CD4-positive, alpha-beta T cell (primary cell): ENCODE data around the gene PTPRM. TPM values are rescaled to one million over a fixed set of nuclear protein-coding genes. Genes with fewer than 3 reads are reported as not detected.

Experiments
- ATAC-seq: fragments of 200-7000 bp; cut with Tn5 transposase; one replicate; pipeline ENCODE4 v1.10.0; 2022; ENCODE audit warnings: mild to moderate bottlenecking; ENCODE audit not compliant: poor library complexity
- CTCF ChIA-PET: fragments of 350-600 bp; sonication (Branson Sonifier 250); formaldehyde crosslinking; loops from one replicate; lab custom pipeline; 2021; ENCODE audit warnings: antibody characterized with exemption, inconsistent platforms; lab: Charles Lee
- POLR2A ChIA-PET: fragments of 350-600 bp; sonication (Branson Sonifier 250); formaldehyde crosslinking; loops from one replicate; lab custom pipeline; 2021; ENCODE audit warnings: antibody characterized with exemption, inconsistent platforms; lab: Charles Lee
- DNase-seq, 14 experiments: peaks; one replicate each; pipeline ENCODE4 v3.0.0-alpha.2; 2013 to 2020; ENCODE audit warnings: mixed read lengths in 2 of 14
- H3K27ac ChIP-seq, 2 donors: one replicate each; pipeline versions ENCODE4 v1.5.1 to v1.7.0; 2013; ENCODE audit warnings: low read length in 2 of 2, low read depth in 1 of 2, mild to moderate bottlenecking in 1 of 2
- H3K27me3 ChIP-seq, 2 experiments: 1 replicate in 1 of 2; 2 replicates in 1 of 2; pipeline versions ENCODE4 v1.6.1 to v1.7.0; 2013; ENCODE audit warnings: low read length in 2 of 2, control low read depth in 1 of 2, mild to moderate bottlenecking in 1 of 2, moderate library complexity in 1 of 2; ENCODE audit not compliant: insufficient read depth in 2 of 2, control insufficient read depth in 1 of 2
- H3K36me3 ChIP-seq: one replicate; pipeline ENCODE4 v1.6.1; 2013; ENCODE audit warnings: low read length, control low read depth; ENCODE audit not compliant: insufficient read depth
- H3K4me1 ChIP-seq: one replicate; pipeline ENCODE4 v1.6.1; 2013; ENCODE audit warnings: low read length, control low read depth; ENCODE audit not compliant: insufficient read depth
- H3K4me3 ChIP-seq: one replicate; pipeline ENCODE4 v1.5.1; 2013; ENCODE audit warnings: mild to moderate bottlenecking, low read length, moderate library complexity
- H3K9me3 ChIP-seq, 2 experiments: 1 replicate in 1 of 2; 2 replicates in 1 of 2; pipeline versions ENCODE4 v1.6.1 to v1.7.0; 2013; ENCODE audit warnings: low read length in 2 of 2, mild to moderate bottlenecking in 2 of 2, control low read depth in 1 of 2, moderate library complexity in 1 of 2; ENCODE audit not compliant: control insufficient read depth in 1 of 2, insufficient read depth in 1 of 2
- H3K27ac Mint-ChIP-seq: one replicate; pipeline ENCODE4 v1.8.0; 2020; ENCODE audit warnings: mixed read lengths
- H3K27me3 Mint-ChIP-seq: one replicate; pipeline ENCODE4 v1.8.0; 2021; ENCODE audit warnings: mixed read lengths
- H3K36me3 Mint-ChIP-seq: one replicate; pipeline ENCODE4 v1.8.0; 2021; ENCODE audit warnings: low read depth, mixed read lengths
- H3K4me1 Mint-ChIP-seq: one replicate; pipeline ENCODE4 v1.8.0; 2021; ENCODE audit warnings: low read depth, mixed read lengths
- H3K4me3 Mint-ChIP-seq: one replicate; pipeline ENCODE4 v1.8.0; 2020; ENCODE audit warnings: mild to moderate bottlenecking, mixed read lengths
- H3K9me3 Mint-ChIP-seq: one replicate; pipeline ENCODE4 v1.8.0; 2020; ENCODE audit warnings: mixed read lengths
- CTCF ChIP-seq: fragments of 200-600 bp; IDR thresholded peaks from one replicate; pipeline ENCODE4 v1.8.0; 2022; ENCODE audit warnings: antibody characterized with exemption, mild to moderate bottlenecking
- intact Hi-C, 2 experiments: fragments of 100-400 bp; cut with DNase I in 1 of 2; cut with micrococcal nuclease in 1 of 2; formaldehyde crosslinking; loops; one replicate each; pipeline versions ENCODE4 v1.15.1 to v1.9.0; 2023 to 2025; cut with DNase I, micrococcal nuclease
- total RNA-seq, 174 experiments: library from RNA in 2 of 174; stranded (reverse) in 2 of 174; gene quantifications; one replicate each; pipeline ENCODE4 v1.2.3 and lab custom pipeline; 2021 to 2026

Gene PTPRM
- total RNA-seq, 2 experiments from 2014 or later: 21.7 to 21.9 TPM

- Histone ChIP-seq H3K9me3 (no peaks in the 10 kb centered on the region), H3K4me3 (no peak overlapping the region), H3K4me1 (no peaks in the 10 kb centered on the region), H3K27me3 (no peaks in the 10 kb centered on the region), H3K27ac (no peak overlapping the region), H3K36me3 (no peaks in the 10 kb centered on the region)
- intact Hi-C loops: no loop called here
- H3K4me1 Mint-ChIP-seq: no peaks in the 10 kb centered on the region
- ChIA-PET CTCF (no interaction called here), POLR2A (no interaction called here)
- H3K27ac Mint-ChIP-seq: no peak overlapping the region
- no peak for DNase-seq
- H3K9me3 Mint-ChIP-seq: no peaks in the 10 kb centered on the region
- H3K27me3 Mint-ChIP-seq: no peaks in the 10 kb centered on the region
- H3K4me3 Mint-ChIP-seq: no peak overlapping the region
- no peak for TF ChIP-seq CTCF
- no peaks in the 10 kb centered on the region for H3K36me3 Mint-ChIP-seq
- no peak for ATAC-seq
Observed at GRCh38 chr18:7646174-7646886, 79.2 kb downstream of the PTPRM start.

- Histone ChIP-seq H3K27ac (no peak overlapping the region), H3K4me3 (no peak overlapping the region), H3K9me3 (no peaks in the 10 kb centered on the region), H3K4me1 (no peaks in the 10 kb centered on the region), H3K36me3 (no peaks in the 10 kb centered on the region), H3K27me3 (no peaks in the 10 kb centered on the region)
- DNase-seq (no peak), ATAC-seq (no peak)
- no peak for TF ChIP-seq CTCF
- ChIA-PET CTCF (no interaction called here), POLR2A (no interaction called here)
- intact Hi-C loops: no loop called here
- no peak overlapping the region for H3K4me3 Mint-ChIP-seq
- no peaks in the 10 kb centered on the region for H3K27me3 Mint-ChIP-seq
- no peaks in the 10 kb centered on the region for H3K9me3 Mint-ChIP-seq
- no peak overlapping the region for H3K27ac Mint-ChIP-seq
- no peaks in the 10 kb centered on the region for H3K36me3 Mint-ChIP-seq
- H3K4me1 Mint-ChIP-seq: no peaks in the 10 kb centered on the region
Observed at GRCh38 chr18:7647500-7647899, 80.4 kb downstream of the PTPRM start.

- no peaks in the 10 kb centered on the region for H3K36me3 ChIP-seq
Observed at GRCh38 chr18:7657050-7657449, 89.9 kb downstream of the PTPRM start.

More at GRCh38 chr18:7657050-7657449, 89.9 kb downstream of the PTPRM start:
- no peak for DNase-seq
- Mint-ChIP-seq H3K27ac (no peak overlapping the region), H3K4me3 (no peak overlapping the region), H3K4me1 (no peaks in the 10 kb centered on the region), H3K27me3 (no peaks in the 10 kb centered on the region), H3K36me3 (no peaks in the 10 kb centered on the region), H3K9me3 (peaks cover 3% of the 10 kb centered on the region)
- no peak for ATAC-seq
- TF ChIP-seq CTCF: no peak
- no peaks in the 10 kb centered on the region for H3K9me3 ChIP-seq
- ChIA-PET CTCF (no interaction called here), POLR2A (no interaction called here)
- no peaks in the 10 kb centered on the region for H3K27me3 ChIP-seq
- intact Hi-C loops: no loop called here
- no peak overlapping the region for H3K4me3 ChIP-seq
- no peak overlapping the region for H3K27ac ChIP-seq
- no peaks in the 10 kb centered on the region for H3K4me1 ChIP-seq
